GF-D8 (cell line): ENCODE results near the gene PARD3.

Source experiments
- DNase-seq: peaks from one replicate; lab custom pipeline; 2025; lab: John Stamatoyannopoulos, UW

The PARD3 gene

DNA sequence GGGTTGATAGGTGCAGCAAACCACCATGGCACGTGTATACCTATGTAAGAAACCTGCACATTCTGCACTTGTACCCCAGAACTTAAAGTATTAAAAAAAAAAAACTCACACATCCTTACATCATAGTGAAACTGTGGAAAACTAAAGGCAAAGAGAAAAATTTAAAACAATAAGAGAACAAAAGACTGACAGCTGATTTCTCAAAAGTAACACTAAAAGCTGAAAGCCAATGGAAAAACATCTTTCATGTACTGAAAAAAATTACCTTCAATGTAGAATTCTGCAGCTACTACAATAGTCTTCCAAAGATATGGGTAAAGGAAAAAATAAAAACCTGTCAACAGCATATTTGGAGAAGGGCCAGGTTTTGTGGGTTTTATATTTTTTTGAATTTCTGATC lies 751.5 kb downstream of the PARD3 start:
- DNase-seq, result no peak

DNA sequence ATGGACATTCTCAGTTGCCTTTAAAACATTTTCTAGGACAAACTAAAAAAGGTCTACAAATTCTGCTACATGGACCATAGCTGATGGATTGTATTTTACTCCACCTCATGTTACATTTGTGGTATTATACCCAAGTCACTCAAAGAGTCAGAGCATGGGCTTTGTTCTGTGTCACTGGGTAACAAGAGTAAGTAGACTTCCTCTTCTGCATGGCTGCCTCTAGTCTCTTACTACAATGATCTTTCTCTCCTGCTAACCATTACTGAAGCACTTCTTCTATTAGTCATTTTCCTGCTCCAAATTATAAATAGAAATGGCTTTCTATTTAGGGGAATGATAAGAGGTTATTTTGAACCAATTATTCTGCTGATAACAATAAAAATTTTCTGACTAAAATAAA lies 753.3 kb downstream of the PARD3 start:
- DNase-seq, result no peak
